HUDEP-2 (cell line): Measurements from ENCODE around the gene CHMP4A.
A peak's percentile ranks its signal among the peaks of the same experiment; 100 is the strongest.

Source experiments
- DNase-seq, 76 experiments: peaks; one replicate each; lab custom pipeline; 2025; ENCODE audit not compliant: unreplicated experiment in 76 of 76; lab: John Stamatoyannopoulos, UW

Gene CHMP4A, protein sequence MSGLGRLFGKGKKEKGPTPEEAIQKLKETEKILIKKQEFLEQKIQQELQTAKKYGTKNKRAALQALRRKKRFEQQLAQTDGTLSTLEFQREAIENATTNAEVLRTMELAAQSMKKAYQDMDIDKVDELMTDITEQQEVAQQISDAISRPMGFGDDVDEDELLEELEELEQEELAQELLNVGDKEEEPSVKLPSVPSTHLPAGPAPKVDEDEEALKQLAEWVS

DNA sequence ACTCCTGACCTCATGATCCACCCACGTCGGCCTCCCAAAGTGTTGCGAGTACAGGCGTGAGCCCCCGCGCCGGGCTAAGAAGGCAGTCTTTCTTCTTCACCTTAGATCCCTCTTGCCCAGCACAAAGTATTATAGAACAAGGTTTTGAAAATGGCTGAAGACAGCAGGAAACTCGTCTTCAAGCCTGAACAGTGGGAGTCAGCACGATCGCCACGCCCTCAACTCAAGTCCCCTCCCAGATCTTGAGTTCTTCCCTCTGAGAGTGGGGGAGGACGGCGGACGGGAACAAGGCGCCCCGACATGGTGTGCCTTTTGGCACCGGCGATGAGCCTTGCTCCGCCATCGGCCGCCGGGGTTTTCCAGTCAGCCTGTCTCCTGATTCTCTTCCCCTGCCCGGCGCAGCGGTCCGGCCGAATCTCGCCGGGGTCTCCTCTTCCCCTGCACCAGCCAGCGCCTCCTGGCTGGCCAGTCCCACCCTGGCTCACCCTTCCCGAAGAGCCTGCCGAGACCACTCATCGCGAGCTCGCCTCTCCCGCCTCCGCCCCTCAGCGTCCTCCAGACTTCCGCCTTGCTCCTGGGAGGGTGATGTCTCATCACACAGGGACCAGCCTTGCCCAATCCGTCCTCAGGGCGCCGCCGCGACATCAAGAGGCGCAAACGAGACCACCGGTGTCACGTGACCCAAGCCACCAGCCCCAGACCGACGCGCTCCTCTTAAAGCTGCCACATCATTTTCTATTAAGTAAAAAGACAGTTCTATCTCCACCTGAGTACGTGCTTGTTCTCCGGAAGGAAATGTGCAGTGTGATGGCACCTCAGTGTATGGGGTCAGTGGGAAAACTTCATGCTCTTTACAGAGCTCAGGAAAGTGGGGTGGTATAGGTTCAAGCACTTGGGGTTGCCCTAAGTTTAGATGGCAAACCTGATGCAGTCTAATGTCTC, at the start of gene CHMP4A:
Gene CHMP4A (minus strand): TSS at position 565 of the 942 bp plus-strand sequence. CDS start 49 bp downstream, at position 516.
- DNase-seq, result peak in 75 of 76 experiments; percentile 41 to 97 (median 94)

DNA sequence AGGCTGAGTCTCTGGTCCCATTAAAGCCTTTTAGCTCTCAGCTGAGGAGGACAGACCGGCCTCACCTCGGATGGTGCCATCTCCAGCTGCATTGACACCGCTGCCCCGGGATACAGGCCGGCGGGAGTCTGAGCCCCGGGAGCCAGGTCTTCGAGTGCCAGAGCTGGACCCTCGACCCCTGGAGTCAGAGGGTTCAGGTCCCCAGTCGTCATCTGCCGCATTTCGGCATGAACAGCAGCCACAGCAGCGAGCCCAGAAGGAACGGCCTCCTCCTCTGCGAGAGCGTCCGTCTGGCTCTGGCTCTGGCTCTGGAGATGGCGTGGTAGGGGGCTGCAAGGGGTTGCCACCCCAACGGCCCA, 48.7 kb upstream of the CHMP4A start:
- DNase-seq, result no peak

DNA sequence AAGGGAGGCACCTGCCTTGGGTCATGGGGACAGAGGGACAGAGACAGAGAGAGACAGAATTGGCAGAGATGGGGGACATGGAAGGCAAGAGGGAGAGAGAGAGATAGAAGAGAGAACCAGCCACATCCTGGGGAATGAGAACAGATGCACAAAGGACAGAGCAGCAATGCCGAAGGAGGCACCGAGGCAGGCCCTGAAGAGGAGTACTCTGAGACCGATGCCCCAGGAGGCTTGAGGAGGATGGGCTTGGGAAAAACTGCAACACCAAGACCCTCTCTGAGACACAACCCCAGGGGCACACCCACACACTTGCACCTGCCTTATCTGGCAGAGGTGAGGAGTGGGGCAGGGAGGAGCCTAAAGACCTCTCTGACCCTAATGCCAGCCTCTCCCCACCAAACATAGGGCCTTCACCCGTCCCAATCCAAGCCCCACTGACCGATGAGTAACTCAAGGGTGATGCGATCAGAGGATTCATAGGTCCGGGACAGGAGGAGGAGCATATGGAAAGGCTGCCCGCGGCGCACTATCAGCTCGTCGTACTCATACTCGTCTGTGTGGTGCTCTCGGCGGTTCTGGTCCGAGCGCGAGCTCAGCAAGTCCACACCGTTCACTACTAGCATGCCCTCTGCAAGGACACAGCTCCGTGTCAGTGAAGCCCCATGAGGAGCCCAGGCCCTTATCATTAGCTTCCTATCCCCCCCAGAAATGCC, 48.1 kb upstream of the CHMP4A start:
- DNase-seq, result no peak

DNA sequence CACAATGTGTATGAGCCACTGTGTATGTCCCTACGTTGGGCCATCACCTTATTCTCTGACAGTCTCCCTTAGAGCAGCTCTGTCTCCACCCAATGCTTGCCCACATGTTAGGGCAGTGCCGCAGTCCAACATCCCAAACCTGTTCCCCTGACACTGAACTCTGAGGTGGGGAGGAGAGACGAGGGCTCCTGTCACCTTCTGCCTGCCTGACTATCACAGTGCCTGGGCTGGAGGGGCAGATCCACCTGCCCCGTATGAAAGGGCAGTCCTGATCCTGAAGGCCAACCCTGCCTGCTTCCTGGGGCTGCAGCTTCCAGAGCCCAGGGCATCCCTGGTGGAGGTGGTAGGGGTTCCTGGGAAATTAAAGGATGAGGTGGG, 47.5 kb upstream of the CHMP4A start:
- no peak for DNase-seq

DNA sequence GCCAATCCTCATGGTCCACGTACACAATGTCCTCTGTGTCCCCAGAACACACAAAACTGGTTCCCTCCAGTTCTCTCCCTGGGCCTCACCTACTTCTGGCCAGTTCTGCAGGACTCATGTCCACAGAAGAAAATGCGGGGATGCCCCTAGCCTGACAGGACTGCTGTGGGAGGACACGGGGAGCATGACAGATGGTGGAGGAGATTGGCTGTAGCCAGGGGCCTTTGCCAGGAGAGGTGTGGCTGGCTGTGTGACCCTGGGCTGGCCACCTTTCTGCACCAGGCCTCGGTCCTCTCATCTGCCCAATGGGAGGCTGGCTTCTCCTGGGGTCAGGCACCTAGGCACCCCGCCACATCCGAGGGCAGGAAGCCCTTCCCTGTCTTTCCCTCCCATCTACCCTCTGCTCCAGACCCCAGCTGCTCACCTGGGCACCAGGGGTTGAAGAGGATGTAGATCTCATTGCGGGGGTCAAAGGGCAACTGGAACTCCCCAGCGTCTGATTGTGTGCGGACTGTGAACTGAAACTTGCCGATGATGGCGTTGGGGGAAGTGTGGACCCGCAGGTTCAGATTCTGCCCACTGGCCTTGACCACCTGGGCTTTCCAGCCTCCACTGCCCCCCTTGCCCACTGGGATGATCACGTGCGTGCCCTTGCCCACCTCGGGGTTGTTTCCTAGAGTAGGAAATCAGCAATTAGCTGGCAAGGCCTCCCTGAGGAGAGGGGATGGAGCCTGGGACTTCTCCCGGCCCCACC, 46.9 kb upstream of the CHMP4A start:
- peak in 12 of 76 experiments; percentile 4 to 40 (median 18) for DNase-seq

DNA sequence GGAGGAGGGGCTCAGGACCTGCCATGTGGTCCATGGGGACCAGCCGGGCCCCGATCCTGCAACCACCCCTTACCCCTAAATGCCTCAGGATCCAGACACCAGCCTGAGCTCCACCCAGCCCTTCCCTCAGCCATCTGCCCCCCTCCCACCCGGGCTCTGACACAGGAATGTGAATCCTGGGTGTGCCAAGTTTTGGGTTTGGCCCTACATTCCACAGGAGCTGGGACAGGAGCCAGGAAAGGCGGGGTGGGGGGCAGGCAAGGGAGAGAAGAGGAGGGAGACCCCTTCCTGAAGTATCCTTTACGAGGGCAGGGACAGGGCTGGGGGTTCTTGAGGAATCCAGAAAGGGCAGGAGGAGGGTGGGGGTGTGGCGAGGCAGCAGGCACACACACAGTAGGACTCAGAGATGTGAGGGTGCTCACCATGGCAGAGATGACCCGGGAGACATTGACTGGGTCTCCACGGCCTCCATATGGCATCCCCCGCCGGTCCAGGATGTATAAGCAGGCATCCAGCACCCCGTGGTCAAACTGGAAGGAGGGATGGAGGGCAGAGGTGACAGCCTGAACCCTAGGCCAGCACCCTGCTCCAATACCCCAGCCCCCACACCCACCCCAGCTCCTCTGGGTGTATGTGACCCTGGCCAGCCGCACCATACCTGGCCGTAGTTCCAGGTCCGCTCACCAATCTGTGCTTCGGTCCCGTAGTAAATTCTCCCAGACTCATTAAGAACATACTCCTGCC, 46.2 kb upstream of the CHMP4A start:
- DNase-seq, result no peak

DNA sequence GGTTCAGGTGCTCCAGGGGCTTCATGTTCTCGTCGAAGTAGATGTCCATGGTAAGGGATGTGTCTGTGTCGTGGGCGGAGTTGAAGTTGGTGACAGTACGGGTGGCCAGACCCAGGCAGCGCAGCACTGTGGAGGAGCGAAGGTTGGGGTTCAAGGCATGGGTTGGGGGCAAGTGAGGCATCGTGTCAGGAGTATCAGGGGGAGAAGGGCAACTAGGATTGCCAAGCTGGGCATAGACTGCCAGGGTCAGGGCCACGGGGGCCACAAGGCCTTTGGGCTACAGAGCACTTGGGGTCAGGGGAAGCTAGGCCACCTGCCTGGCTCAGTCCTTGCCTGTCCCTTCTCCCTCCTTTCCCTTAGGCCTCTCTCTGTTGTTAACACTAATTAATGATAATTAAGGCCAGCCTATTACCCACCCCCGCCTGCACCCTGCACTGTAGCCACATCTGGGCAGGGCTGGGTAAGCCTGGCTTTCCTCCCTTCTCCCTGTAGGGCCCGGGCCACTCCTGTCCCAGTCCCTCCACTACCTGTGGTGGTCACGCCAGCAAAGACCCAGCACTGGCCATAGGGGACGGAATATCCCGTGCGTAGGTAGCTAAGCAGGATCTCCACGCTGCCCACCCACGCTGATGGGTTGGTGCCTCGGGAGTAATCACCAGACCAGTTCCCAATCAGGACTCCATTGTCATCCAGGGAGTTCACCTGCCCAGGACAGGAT, 45.4 kb upstream of the CHMP4A start:
- no peak for DNase-seq

DNA sequence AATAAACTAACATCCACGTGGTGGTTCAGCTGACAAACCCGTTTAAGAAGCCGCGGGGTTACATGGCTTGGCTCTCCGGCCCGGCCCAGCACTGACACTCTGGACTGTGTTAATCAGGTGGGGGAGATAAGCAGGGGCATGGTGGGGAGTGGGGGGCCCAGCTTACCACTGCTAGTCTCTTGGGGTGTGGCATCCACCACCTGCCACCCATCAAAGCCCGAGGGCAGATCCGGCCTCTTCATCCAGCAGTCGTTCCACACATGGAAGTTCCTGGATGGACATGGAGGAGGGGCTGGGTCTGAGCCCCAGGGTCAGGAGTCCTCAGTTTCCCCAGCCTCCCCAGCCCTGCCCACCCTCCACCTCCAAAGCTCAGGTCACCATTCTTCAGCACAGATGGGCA, 44.8 kb upstream of the CHMP4A start:
- DNase-seq, result no peak

DNA sequence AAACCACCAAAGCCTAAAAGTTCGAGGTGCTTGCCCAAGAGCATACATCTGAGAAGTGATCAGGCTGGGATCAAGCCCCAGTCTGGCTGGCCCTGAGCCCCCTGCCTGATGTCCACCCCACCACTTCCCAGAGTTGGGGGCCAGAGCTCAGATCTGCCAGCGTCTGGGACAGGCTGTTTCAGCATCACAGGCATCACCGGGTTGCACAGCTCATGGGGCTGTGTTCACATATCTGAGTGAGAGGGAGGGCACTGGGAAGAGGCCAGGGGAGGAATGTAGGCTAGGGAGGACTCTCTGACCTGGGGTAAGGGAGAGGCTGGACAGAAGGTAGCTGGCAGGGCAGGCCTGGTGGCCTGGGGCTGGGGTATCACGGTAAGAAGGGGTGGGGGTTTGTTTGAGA, 43.7 kb upstream of the CHMP4A start:
- DNase-seq, result no peak

DNA sequence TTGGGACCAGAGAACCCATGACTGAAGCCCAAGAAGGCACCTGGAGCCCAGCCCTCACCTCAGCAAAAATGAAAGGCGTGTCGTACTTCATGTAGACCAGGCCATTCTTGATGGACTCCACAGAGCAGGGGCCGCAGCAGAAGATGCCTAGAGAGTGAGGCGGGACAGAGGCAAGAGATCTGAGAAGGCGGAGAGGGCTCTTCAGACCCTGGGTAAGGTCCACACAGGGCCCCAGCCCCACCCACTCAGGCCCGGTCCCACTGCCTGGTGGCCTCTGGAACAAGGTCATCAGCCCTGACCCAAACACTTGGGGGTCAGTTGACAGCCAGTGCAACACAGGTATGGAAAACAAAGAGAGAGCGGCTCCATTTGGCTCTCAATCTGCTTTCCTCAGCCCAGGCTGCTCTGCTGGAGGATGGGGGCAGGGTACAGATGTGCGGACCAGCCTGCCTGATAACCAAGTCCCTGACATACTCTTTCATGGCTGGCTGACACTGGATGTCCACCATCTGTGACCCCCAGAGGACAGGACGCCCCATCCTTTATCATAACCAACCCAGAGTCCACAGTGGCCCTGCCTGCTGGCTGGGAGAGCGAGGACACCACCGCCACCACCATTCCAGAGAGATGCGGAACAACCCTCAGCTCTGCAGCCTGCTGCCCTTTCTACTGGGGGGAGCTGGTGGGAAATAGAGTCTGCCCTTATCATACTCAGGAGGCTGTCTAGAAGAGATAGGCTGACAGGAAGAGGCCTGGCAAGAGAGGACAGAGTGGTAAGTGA, 42.8 kb upstream of the CHMP4A start:
- DNase-seq, result peak in 64 of 76 experiments; percentile 11 to 83 (median 54)

DNA sequence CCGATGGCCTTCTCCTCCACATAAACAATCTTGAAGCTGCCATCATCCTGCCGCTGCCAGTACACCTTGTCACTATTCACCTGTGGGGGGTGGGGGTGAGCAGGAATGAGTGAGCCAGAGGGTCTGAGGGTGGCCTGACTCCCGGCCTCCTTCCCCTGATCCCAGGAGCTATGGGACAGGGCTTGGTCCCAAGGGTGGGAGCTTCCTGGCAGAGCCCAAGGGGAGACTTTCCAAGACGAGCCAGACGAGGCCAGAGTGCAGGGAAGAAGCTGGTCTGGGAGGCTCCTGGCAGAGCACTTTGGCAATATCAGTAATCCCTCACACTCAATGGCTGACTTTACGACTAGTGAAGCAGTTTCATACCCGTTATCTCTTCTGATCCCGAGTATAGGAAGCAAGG, 42.1 kb upstream of the CHMP4A start:
- no peak for DNase-seq

DNA sequence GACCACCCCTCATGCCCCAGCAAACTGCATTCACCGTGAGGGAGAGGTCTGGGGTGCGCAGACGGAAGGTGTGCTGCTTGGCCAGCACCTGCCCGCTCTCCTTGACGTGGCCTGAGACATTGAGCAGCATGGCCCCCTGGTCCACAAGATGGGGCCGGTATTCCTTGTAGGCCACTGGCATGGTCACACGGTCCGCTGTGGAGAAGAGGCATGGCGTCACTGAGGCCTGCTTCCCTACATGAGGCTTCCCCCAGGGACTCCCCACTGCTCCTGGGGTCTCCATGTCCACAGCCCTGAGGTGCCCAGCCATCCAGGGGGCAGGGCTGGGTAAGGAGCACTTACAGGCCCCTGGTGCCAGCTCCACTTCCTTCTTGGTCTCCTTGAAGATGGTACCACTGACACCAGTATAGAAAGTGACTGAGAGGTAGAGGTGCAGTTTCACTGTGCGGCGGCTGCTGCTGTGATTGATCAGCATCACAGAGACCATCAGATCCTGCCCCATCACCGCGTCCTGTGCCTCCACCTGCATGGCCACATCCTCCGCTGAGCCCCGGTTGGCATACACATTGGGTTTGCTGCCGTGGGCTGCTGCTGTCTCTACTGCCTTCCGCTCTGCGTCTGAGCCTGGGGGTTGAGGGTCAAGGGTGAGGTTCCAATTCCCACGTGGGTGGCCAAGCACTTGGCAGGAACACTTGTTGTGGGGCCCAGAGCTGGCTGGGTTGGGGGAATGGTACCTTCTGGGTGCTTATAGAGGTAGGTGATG, 41.5 kb upstream of the CHMP4A start:
- no peak for DNase-seq

DNA sequence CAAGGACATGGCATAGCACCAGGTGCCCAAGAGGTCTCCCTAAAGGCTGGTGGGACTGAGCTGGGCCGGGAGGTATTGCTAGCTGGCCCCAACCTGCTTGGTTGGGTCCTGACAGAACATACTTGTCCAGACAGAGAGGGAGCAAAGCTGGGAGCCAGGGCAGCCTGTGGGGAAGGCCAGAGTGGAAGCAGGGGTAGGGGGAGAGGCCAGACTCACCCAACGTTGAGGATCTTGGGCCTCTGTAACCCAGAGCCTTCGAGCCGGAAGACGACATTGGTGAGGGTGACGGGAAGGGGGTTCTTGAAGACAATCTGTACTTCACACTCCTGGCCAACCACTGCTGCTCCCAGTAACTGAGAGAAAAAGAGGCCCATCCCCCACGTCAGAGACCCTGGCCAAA, 40.6 kb upstream of the CHMP4A start:
- DNase-seq, result no peak

DNA sequence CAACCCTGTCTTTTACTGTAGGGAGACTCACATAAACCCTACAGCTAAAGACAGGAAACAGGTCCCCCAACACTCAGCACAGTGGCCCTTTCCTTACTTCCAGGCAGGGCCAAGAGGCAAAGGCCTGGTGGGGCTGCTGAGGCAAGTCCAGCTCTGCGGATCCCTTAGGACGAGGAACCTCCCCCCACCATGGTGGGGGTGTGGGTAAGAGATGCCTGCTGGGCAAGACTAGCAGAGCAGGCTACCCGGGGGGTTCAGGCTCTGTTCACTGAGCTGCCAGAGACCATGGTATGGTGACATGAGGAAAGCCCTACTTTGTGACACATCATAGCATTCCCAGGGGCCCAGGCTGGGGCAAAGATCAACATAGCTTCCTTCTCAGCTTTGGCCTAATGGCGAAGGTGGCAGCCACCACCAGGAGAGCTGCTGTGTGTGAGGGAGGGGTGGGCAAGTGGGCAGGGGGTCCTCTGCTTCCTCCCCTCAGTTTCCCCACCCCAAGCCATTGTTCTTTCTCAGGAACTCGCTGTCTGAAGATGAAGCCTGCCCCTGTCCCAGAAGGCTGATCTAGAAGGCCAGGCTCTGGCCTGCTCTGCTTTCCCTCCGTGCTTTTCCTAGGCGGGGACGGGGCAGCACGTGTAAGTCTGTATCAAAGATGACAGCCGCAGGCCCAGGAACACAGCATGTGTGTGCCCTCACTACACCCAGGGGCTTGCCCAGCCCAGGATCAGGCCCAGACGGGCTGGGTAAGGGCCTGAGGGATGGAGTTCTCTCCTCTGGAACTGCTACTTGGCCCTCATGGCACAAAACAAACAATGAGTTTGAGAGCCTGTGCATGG, 39.2 kb upstream of the CHMP4A start:
- DNase-seq, result no peak

DNA sequence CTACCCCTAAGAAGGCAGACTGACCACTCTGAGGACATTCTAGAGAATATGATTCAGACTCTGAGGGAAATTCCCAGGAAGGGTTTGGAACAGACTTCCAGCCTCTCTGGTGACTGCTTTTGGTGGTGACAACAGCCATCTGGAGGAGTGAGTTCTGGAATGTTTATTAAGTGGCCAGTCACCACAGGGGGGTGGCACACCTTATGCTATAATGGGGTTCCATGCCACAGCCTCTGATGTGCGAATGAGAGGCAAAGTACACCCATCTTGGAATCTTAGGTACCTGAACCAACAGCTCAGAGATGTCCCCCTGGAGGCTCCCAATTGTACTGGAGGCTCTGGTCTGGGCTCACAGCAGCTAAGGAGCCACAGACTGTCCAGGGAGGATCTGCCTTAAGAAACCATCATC, 38.6 kb upstream of the CHMP4A start:
- DNase-seq, result no peak

DNA sequence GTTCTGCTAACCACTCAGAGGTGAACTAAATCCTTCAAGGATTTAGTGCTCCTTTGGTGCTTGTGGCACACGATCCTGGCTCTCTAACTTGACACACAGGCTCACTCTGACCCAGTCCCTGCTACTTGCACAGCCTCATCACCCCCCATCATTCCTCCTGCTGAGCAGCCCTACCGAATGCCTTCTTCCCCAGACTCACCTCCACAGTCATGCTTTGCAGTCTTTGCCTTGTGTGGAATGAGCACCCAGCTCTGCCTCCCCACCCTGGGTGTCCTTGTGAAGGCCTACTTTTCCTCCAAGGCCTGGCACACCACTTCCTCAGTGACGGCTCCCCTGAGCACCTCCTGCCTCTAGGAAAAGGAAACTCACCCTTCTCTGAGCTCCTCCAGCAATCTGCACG, 37.1 kb upstream of the CHMP4A start:
- DNase-seq, result no peak
